HEK293T (cell line): ENCODE results near the gene TSPAN5.

Experiments
- CTCF ChIA-PET: fragments of 350-600 bp; formaldehyde crosslinking; extraction: SDS; loops from one replicate; lab custom pipeline; 2021; ENCODE audit warnings: antibody characterized with exemption, inconsistent platforms; lab: Yijun Ruan, JAX
- POLR2A ChIA-PET: fragments of 350-600 bp; formaldehyde crosslinking; extraction: SDS; loops from one replicate; lab custom pipeline; 2020; ENCODE audit warnings: antibody characterized with exemption, inconsistent platforms; lab: Yijun Ruan, JAX
- DNase-seq: peaks from one replicate; pipeline ENCODE4 v3.0.0; 2012; ENCODE audit warnings: mixed read lengths; ENCODE audit errors: extremely low spot score
- ARNT ChIP-seq: fragments of 450-650 bp; IDR thresholded peaks from 2 replicates; pipeline ENCODE4 v1.6.1; 2017; ENCODE audit warnings: mild to moderate bottlenecking
- BHLHE40 ChIP-seq: fragments of 450-650 bp; IDR thresholded peaks from 2 replicates; pipeline ENCODE4 v1.6.1; 2016; ENCODE audit warnings: mild to moderate bottlenecking, moderate library complexity, borderline replicate concordance
- CTBP1 ChIP-seq: fragments of 450-650 bp; IDR thresholded peaks from 2 replicates; pipeline ENCODE4 v1.6.1; 2016; ENCODE audit warnings: borderline replicate concordance
- ELF4 ChIP-seq: fragments of 450-650 bp; IDR thresholded peaks from 2 replicates; pipeline ENCODE4 v1.6.1; 2017; ENCODE audit warnings: antibody characterized with exemption
- FOXA1 ChIP-seq: fragments of 450-650 bp; IDR thresholded peaks from 2 replicates; pipeline ENCODE4 v1.6.1; 2016; ENCODE audit warnings: mild to moderate bottlenecking
- FOXK2 ChIP-seq: fragments of 450-650 bp; IDR thresholded peaks from 2 replicates; pipeline ENCODE4 v1.6.1; 2016; ENCODE audit warnings: mild to moderate bottlenecking
- FOXM1 ChIP-seq: fragments of 450-650 bp; IDR thresholded peaks from 2 replicates; pipeline ENCODE4 v1.6.1; 2017; ENCODE audit warnings: mild to moderate bottlenecking, borderline replicate concordance
- HDGF ChIP-seq: fragments of 450-650 bp; IDR thresholded peaks from 2 replicates; pipeline ENCODE4 v1.6.1; 2017; ENCODE audit warnings: antibody characterized with exemption, borderline replicate concordance
- L3MBTL2 ChIP-seq: fragments of 450-650 bp; conservative IDR thresholded peaks from 2 replicates; pipeline ENCODE4 v1.6.1; 2016; ENCODE audit warnings: mild to moderate bottlenecking
- LEF1 ChIP-seq: fragments of 450-650 bp; IDR thresholded peaks from 2 replicates; pipeline ENCODE4 v1.6.1; 2017; ENCODE audit warnings: mild to moderate bottlenecking, borderline replicate concordance
- NFRKB ChIP-seq: fragments of 450-650 bp; IDR thresholded peaks from 2 replicates; pipeline ENCODE4 v1.6.1; 2016; ENCODE audit warnings: mild to moderate bottlenecking, moderate library complexity
- SP1 ChIP-seq: fragments of 450-650 bp; IDR thresholded peaks from 2 replicates; pipeline ENCODE4 v1.6.1; 2017
- SUZ12 ChIP-seq: fragments of 450-650 bp; IDR thresholded peaks from 2 replicates; pipeline ENCODE4 v1.6.1; 2016; ENCODE audit warnings: mild to moderate bottlenecking
- TARDBP ChIP-seq: fragments of 450-650 bp; IDR thresholded peaks from 2 replicates; pipeline ENCODE4 v1.6.1; 2016
- ZNF384 ChIP-seq: fragments of 450-650 bp; IDR thresholded peaks from 2 replicates; pipeline ENCODE4 v1.6.1; 2016
- TF ChIP-seq, protein P1 (sequence below): fragments of 450-650 bp; IDR thresholded peaks from 2 replicates; pipeline ENCODE4 v1.6.1; 2016

TSPAN5 gene

GRCh38 chr4:98509721-98510120, 148.7 kb downstream of the TSPAN5 start:
- ChIA-PET CTCF (no interaction called here), POLR2A (no interaction called here)
- no peak for TF ChIP-seq FOXK2
- no peak for TF ChIP-seq BHLHE40
- TF ChIP-seq ELF4: no peak
- no peak for TF ChIP-seq CTBP1
- TF ChIP-seq L3MBTL2: 0 out of 2 replicates have a peak, but pooled peaks have one; percentile 10
- DNase-seq: no peak

GRCh38 chr4:98508829-98509598, 149.4 kb downstream of the TSPAN5 start:
- TF ChIP-seq ZNF384 (no peak), CTBP1 (no peak)
- TF ChIP-seq, protein P1, sequence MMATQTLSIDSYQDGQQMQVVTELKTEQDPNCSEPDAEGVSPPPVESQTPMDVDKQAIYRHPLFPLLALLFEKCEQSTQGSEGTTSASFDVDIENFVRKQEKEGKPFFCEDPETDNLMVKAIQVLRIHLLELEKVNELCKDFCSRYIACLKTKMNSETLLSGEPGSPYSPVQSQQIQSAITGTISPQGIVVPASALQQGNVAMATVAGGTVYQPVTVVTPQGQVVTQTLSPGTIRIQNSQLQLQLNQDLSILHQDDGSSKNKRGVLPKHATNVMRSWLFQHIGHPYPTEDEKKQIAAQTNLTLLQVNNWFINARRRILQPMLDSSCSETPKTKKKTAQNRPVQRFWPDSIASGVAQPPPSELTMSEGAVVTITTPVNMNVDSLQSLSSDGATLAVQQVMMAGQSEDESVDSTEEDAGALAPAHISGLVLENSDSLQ: peak; percentile 32
- CTCF ChIA-PET: no interaction called here
- POLR2A ChIA-PET: no interaction called here
- DNase-seq: peak; percentile 21

- TF ChIP-seq ZNF384 (no peak), CTBP1 (no peak), SUZ12 (no peak), NFRKB (no peak), ELF4 (no peak), FOXA1 (no peak), FOXK2 (no peak), FOXM1 (no peak), BHLHE40 (no peak), LEF1 (no peak), SP1 (no peak)
- TF ChIP-seq, protein P1: no peak
- CTCF ChIA-PET: no interaction called here
- POLR2A ChIA-PET: no interaction called here
- no peak for DNase-seq
Observed at GRCh38 chr4:98508248-98508647, 150.2 kb downstream of the TSPAN5 start.

DNA sequence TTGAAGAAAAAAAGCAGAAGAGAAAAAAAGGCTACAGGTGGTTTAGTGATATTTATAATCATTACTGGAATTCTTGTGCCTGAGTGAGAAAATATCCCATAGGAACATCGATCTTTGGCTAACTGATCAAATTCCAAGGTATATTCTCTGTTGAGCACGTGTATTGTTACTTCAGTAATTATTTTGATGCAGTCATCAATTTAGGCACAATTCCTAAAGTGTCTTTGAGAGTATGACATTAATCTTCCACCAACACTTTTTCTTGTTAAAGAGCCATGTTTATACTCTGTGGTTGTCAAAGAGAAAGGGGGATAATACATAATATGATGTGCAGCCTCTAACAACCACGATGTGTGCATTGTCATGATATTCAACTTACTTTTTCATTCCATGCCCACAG, 151.1 kb downstream of the TSPAN5 start:
- POLR2A ChIA-PET: no interaction called here
- no peak for DNase-seq
- CTCF ChIA-PET: interaction anchor here (1.9 kb wide), 1 partner anchor 12 kb away, joined by 5 read pairs; no protein-coding TSS in a partner anchor
- TF ChIP-seq L3MBTL2 (no peak), FOXK2 (no peak), SUZ12 (no peak), TARDBP (no peak), HDGF (no peak)

DNA sequence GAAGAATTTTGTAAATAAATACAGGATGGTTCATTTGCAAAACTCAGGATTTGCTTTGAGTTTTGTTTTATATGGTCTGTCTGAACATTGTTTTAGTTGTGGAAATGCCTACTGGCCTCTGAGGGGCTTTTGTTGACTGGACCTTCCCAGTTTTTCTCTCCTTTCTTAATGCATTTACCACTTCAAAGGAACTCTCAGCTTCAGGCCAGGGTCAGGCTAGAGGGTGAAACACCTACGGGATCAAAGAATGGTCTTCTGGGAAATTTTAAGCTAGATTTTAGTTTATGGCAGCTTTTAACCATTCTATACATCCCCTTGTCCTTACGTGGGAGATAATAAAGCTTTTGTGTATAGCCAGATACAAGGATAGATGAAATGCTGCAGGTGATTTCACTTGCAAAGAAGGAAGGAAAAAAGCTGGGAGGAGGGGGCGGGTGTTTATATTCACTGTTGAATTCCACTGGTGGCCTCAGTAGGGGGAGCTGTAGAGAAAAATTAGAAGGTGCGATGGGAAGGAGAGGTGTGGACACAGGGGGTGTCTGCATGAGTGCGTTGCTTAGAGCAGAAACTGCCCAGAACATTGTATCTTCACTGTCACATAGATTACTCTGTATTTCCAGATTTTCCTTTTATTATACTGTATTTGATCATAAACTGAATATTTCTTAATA, 151.8 kb downstream of the TSPAN5 start:
- no peak for TF ChIP-seq TARDBP
- no peak for TF ChIP-seq HDGF
- no peak for TF ChIP-seq ZNF384
- ChIA-PET POLR2A (no interaction called here), CTCF (interaction anchor here (0.5 to 1.9 kb wide), 4 partner anchors 12 to 421 kb away, joined by 3 to 5 read pairs (median 3); no protein-coding TSS in a partner anchor)
- peak; percentile 39 for DNase-seq

DNA sequence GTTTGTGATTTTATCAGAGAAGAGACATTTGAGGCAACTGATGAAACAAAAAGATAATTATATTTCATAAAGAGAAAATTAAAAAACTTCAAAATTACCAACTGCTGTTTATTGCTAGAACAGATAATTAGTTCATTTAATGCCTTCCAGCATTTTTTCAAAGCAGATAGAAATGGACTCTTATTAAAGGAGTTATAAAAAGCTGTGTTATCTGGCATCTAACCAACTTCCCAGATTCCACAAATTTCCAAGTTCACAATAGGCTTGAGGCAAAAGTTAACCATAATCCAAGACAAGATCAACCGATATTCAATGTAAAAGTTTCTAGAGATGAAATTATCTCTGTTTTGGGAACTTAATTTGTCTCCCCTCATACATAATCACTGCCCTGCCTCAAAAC, 152.4 kb downstream of the TSPAN5 start:
- no peak for DNase-seq
- POLR2A ChIA-PET: no interaction called here
- CTCF ChIA-PET: interaction anchor here (0.5 to 1.9 kb wide), 3 partner anchors 11 to 263 kb away, joined by 3 to 5 read pairs (median 3); no protein-coding TSS in a partner anchor
- TF ChIP-seq TARDBP (no peak), CTBP1 (no peak), LEF1 (no peak), FOXK2 (no peak), ZNF384 (no peak), ARNT (no peak), SUZ12 (no peak), FOXM1 (no peak), NFRKB (no peak), SP1 (no peak), ELF4 (no peak), FOXA1 (no peak), L3MBTL2 (no peak), BHLHE40 (no peak), HDGF (no peak)
- TF ChIP-seq, protein P1: no peak

DNA sequence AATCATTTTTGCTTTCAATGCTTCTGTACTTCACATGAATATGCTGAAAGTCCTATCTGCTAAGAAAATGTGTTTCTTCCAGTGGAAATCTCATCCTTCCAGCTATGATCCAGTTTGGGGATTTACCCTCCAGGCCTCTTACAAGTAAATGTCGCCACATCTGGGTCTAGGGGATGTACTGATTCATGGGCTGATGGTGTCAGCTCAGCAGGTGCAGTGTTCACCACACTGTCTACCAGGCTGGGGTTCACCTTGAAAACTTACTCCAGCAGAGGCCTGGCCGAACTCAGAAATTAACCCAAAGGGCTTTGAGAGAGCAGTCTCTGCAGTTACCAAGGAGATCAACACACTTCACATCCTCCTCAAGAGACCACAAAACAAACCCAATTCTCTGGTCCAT, 154.3 kb downstream of the TSPAN5 start:
- TF ChIP-seq BHLHE40: no peak
- TF ChIP-seq, protein P1: no peak
- TF ChIP-seq FOXA1: no peak
- TF ChIP-seq FOXM1: no peak
- TF ChIP-seq CTBP1: no peak
- TF ChIP-seq FOXK2: no peak
- no peak for TF ChIP-seq SUZ12
- TF ChIP-seq ZNF384: no peak
- TF ChIP-seq L3MBTL2: no peak
- ChIA-PET POLR2A (no interaction called here), CTCF (no interaction called here)
- DNase-seq: no peak
